ENCODE data around the gene TPK1. TPM values are rescaled to one million over a fixed set of nuclear protein-coding genes. Genes with fewer than 3 reads are reported as not detected.

TPK1 gene
- total RNA-seq, 1 donor from 2014 or later = 2.2 TPM

GRCh38 chr7:144762853-144763252, 73.0 kb downstream of the TPK1 start:
- no peak for TF ChIP-seq CTCF (IDR thresholded peaks at IDR 0.05; ENCODE audit: unreplicated experiment)
- no peak overlapping the region for H3K27ac Mint-ChIP-seq
- no peaks in the 10 kb centered on the region for H3K4me1 Mint-ChIP-seq (ENCODE audit: low read depth)
- no peaks in the 10 kb centered on the region for H3K36me3 Mint-ChIP-seq (ENCODE audit: insufficient read depth)
- no peak for DNase-seq (ENCODE audit: low spot score, unreplicated experiment)
- no peaks in the 10 kb centered on the region for H3K9me3 Mint-ChIP-seq (ENCODE audit: low read depth)
- no peaks in the 10 kb centered on the region for H3K27me3 Mint-ChIP-seq
- H3K4me3 Mint-ChIP-seq (ENCODE audit: low read depth) = no peak overlapping the region

GRCh38 chr7:144761493-144761892, 74.4 kb downstream of the TPK1 start:
- Mint-ChIP-seq H3K9me3 (ENCODE audit: low read depth) (no peaks in the 10 kb centered on the region), H3K4me1 (ENCODE audit: low read depth) (no peaks in the 10 kb centered on the region), H3K27ac (no peak overlapping the region), H3K4me3 (ENCODE audit: low read depth) (no peak overlapping the region), H3K36me3 (ENCODE audit: insufficient read depth) (no peaks in the 10 kb centered on the region), H3K27me3 (no peaks in the 10 kb centered on the region)
- TF ChIP-seq CTCF (IDR thresholded peaks at IDR 0.05; ENCODE audit: unreplicated experiment) = no peak
- no peak for DNase-seq (ENCODE audit: low spot score, unreplicated experiment)

DNA sequence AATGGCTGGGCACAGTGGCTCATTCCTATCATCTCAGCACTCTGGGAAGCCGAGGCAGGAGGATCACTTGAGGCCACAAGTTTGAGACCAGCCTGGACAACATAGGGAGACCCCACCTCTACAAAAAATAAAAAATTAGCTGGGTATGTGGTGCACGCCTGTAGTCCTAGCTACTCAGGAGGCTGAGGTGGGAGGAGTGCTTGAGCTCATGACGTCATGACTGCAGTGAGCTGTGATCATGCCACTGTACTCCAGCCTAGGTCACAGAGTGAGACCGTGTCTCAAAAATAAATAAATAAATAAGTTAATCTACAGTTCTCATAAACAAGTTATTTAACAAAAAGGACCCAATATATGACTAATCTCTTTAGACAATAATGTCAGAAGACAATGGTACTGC, 76.2 kb downstream of the TPK1 start:
- no peaks in the 10 kb centered on the region for H3K4me1 Mint-ChIP-seq (ENCODE audit: low read depth)
- H3K36me3 Mint-ChIP-seq (ENCODE audit: insufficient read depth) = no peaks in the 10 kb centered on the region
- H3K27me3 Mint-ChIP-seq = no peaks in the 10 kb centered on the region
- H3K27ac Mint-ChIP-seq = no peak overlapping the region
- TF ChIP-seq CTCF (IDR thresholded peaks at IDR 0.05; ENCODE audit: unreplicated experiment) = no peak
- no peaks in the 10 kb centered on the region for H3K9me3 Mint-ChIP-seq (ENCODE audit: low read depth)
- no peak for DNase-seq (ENCODE audit: low spot score, unreplicated experiment)
- H3K4me3 Mint-ChIP-seq (ENCODE audit: low read depth) = no peak overlapping the region

DNA sequence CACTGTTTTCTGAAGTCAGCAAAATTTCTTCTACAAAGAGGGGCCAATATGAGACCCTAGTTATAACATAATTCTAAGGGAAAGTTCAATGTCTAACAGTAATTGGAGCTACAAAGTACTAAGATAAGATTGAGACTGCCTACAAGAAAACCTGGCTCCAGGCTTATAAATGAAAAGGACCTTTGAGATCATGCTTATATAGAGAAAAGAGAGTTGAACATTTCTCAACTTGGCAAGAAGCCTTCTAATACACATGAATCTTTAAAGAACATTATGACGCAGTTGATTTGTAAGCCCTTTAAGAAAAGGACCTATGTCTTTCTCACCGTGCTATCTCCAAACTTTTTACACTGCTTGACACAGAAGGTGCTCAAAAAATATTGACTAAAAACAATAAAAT, 87.9 kb downstream of the TPK1 start:
- Mint-ChIP-seq H3K27me3 (no peaks in the 10 kb centered on the region), H3K9me3 (ENCODE audit: low read depth) (peaks cover 9% of the 10 kb centered on the region), H3K4me3 (ENCODE audit: low read depth) (no peak overlapping the region), H3K27ac (no peak overlapping the region), H3K4me1 (ENCODE audit: low read depth) (no peaks in the 10 kb centered on the region), H3K36me3 (ENCODE audit: insufficient read depth) (no peaks in the 10 kb centered on the region)
- no peak for TF ChIP-seq CTCF (IDR thresholded peaks at IDR 0.05; ENCODE audit: unreplicated experiment)
- DNase-seq (ENCODE audit: low spot score, unreplicated experiment) = no peak

- no peaks in the 10 kb centered on the region for H3K36me3 Mint-ChIP-seq (ENCODE audit: insufficient read depth)
These were observed 97.0 kb downstream of the TPK1 start for GRCh38 chr7:144738708-144739314.

More at GRCh38 chr7:144738708-144739314, 97.0 kb downstream of the TPK1 start:
- no peaks in the 10 kb centered on the region for H3K4me1 Mint-ChIP-seq (ENCODE audit: low read depth)
- H3K27me3 Mint-ChIP-seq = no peaks in the 10 kb centered on the region
- H3K9me3 Mint-ChIP-seq (ENCODE audit: low read depth) = no peaks in the 10 kb centered on the region
- H3K4me3 Mint-ChIP-seq (ENCODE audit: low read depth) = no peak overlapping the region
- no peak overlapping the region for H3K27ac Mint-ChIP-seq
- TF ChIP-seq CTCF (IDR thresholded peaks at IDR 0.05; ENCODE audit: unreplicated experiment) = peak; percentile 77
- DNase-seq (ENCODE audit: low spot score, unreplicated experiment) = no peak
